ENCODE measurements around the gene DAD1.

The DAD1 gene

GRCh38 chr14:22534547-22534946 is 54.5 kb downstream of the DAD1 start:
- no peak for DNase-seq

GRCh38 chr14:22533739-22534359 is 55.2 kb downstream of the DAD1 start:
- DNase-seq = no peak

GRCh38 chr14:22533057-22533704 is 55.8 kb downstream of the DAD1 start:
- DNase-seq = no peak

GRCh38 chr14:22532345-22533056 is 56.5 kb downstream of the DAD1 start:
- DNase-seq = no peak

GRCh38 chr14:22531451-22532344 is 57.3 kb downstream of the DAD1 start:
- no peak for DNase-seq

- no peak for DNase-seq
These were observed 58.9 kb downstream of the DAD1 start for GRCh38 chr14:22530127-22530526.

GRCh38 chr14:22526744-22527143 is 62.3 kb downstream of the DAD1 start:
- DNase-seq = no peak

- no peak for DNase-seq
These were observed 62.8 kb downstream of the DAD1 start for GRCh38 chr14:22526218-22526617.

GRCh38 chr14:22524784-22525161 is 64.3 kb downstream of the DAD1 start:
- DNase-seq = no peak

- no peak for DNase-seq
These were observed 64.8 kb downstream of the DAD1 start for GRCh38 chr14:22524115-22524783.

GRCh38 chr14:22523283-22523682 is 65.7 kb downstream of the DAD1 start:
- no peak for DNase-seq

GRCh38 chr14:22522466-22522957 is 66.5 kb downstream of the DAD1 start:
- DNase-seq = no peak

- DNase-seq = no peak
These were observed 67.4 kb downstream of the DAD1 start for GRCh38 chr14:22521449-22522239.

- DNase-seq = no peak
These were observed 68.2 kb downstream of the DAD1 start for GRCh38 chr14:22520796-22521195.

GRCh38 chr14:22519877-22520685 is 68.9 kb downstream of the DAD1 start:
- no peak for DNase-seq

- no peak for DNase-seq
These were observed 71.0 kb downstream of the DAD1 start for GRCh38 chr14:22518073-22518472.

GRCh38 chr14:22517117-22517720 is 71.8 kb downstream of the DAD1 start:
- DNase-seq = no peak

GRCh38 chr14:22515929-22516328 is 73.1 kb downstream of the DAD1 start:
- DNase-seq = no peak
